Measurements from ENCODE around the gene WBP1L. TPM values are rescaled to one million over a fixed set of nuclear protein-coding genes. Genes with fewer than 3 reads are reported as not detected.

Gene WBP1L
- total and polyA plus RNA-seq, 4 donors: 12.3 to 43.6 (median 27.6) TPM

DNA sequence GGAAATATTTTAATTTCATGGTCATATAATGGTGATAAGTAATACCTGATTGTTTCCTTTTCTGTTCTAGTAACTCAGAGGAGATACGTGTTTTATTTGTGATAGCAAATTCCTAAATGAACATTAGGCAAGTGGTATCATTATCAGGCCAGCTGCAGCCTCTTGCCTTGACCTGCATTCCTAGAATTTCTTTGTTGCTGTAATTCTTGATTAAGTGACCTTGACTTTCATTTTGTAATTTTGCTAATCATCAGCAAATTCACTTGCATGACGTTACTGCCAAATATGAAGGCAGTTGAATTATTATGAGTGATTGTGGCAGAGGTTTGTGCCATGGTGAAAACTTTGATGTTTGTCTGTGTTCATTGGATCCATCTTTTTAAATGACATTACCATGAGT is 119.9 kb downstream of the WBP1L start:
- H3K4me3 ChIP-seq (ENCODE audit: low read depth in 1 of 3, low read length in 3 of 3): no peak overlapping the region
- 62% methylated on average over 2 of the region's 2 CpGs for WGBS

DNA sequence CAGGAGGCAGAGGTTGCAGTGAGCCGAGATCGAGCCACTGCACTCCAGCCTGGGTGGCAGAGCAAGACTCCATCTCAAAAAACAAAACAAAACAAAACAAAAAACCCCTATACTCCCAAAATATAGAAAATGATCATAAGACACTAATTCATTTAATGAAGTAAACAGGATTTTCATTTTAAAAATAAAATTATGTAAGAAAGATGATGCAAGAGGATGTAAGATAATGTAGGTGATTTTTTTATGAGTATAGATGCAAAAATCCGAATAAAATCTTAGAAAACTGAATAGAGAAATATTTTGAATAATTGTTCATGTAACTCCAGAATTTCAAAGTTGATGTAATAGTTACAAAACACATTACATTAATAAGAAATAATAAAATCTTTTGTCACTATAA is 121.9 kb downstream of the WBP1L start:
- H3K27ac ChIP-seq (ENCODE audit: low read depth in 1 of 2, low read length in 2 of 2): no peak overlapping the region
- 97% methylated on average over 3 of the region's 3 CpGs for WGBS
- TF ChIP-seq GABPA (IDR thresholded peaks at IDR 0.05 in 1 of 2, conservative IDR thresholded peaks at IDR 0.05 in 1 of 2) (peak in 1 of 2 donors; percentile 9), TAF1 (conservative IDR thresholded peaks at IDR 0.05) (no peak)
- H3K4me1 ChIP-seq (ENCODE audit: control insufficient read depth in 4 of 4, insufficient read depth in 4 of 4, low read length in 3 of 4): peaks cover 0 to 15% (median 6%) of the 10 kb centered on the region in 4 donors
- DNase-seq (ENCODE audit: low spot score): no peak
- no peaks in the 10 kb centered on the region for H3K9me3 ChIP-seq (ENCODE audit: control insufficient read depth in 4 of 4, low read length in 3 of 4)
- H3K27me3 ChIP-seq (ENCODE audit: control insufficient read depth in 4 of 4, insufficient read depth in 4 of 4, low read length in 3 of 4): no peaks in the 10 kb centered on the region
- no peak overlapping the region for H3K4me3 ChIP-seq (ENCODE audit: low read depth in 1 of 3, low read length in 3 of 3)
- H3K36me3 ChIP-seq (ENCODE audit: control insufficient read depth in 4 of 4, insufficient read depth in 3 of 4, low read depth in 1 of 4, low read length in 3 of 4): peaks cover 3 to 18% (median 12%) of the 10 kb centered on the region in 4 donors
- no peak overlapping the region for H3K9ac ChIP-seq (ENCODE audit: low read depth in 1 of 2, low read length in 2 of 2)

More for the DNA sequence above, 119.9 kb downstream of the WBP1L start:
- Histone ChIP-seq H3K9ac (ENCODE audit: low read depth in 1 of 2, low read length in 2 of 2) (no peak overlapping the region), H3K27ac (ENCODE audit: low read depth in 1 of 2, low read length in 2 of 2) (no peak overlapping the region), H3K9me3 (ENCODE audit: control insufficient read depth in 4 of 4, low read length in 3 of 4) (no peaks in the 10 kb centered on the region), H3K27me3 (ENCODE audit: control insufficient read depth in 4 of 4, insufficient read depth in 4 of 4, low read length in 3 of 4) (no peaks in the 10 kb centered on the region), H3K4me1 (ENCODE audit: control insufficient read depth in 4 of 4, insufficient read depth in 4 of 4, low read length in 3 of 4) (peaks cover 0 to 4% (median 0%) of the 10 kb centered on the region in 4 donors), H3K36me3 (ENCODE audit: control insufficient read depth in 4 of 4, insufficient read depth in 3 of 4, low read depth in 1 of 4, low read length in 3 of 4) (peaks cover 3 to 20% (median 14%) of the 10 kb centered on the region in 4 donors)
- TF ChIP-seq HNF4A (conservative IDR thresholded peaks at IDR 0.05) (no peak), SP1 (IDR thresholded peaks at IDR 0.05) (no peak), RXRA (IDR thresholded peaks at IDR 0.05) (no peak), FOXA2 (IDR thresholded peaks at IDR 0.05) (no peak), GABPA (IDR thresholded peaks at IDR 0.05 in 1 of 2, conservative IDR thresholded peaks at IDR 0.05 in 1 of 2) (no peak), YY1 (IDR thresholded peaks at IDR 0.05) (no peak), RAD21 (IDR thresholded peaks at IDR 0.05) (no peak), HNF4G (IDR thresholded peaks at IDR 0.05) (no peak), JUND (IDR thresholded peaks at IDR 0.05) (no peak), NR2F2 (IDR thresholded peaks at IDR 0.05) (no peak)
- TF ChIP-seq, protein P1, sequence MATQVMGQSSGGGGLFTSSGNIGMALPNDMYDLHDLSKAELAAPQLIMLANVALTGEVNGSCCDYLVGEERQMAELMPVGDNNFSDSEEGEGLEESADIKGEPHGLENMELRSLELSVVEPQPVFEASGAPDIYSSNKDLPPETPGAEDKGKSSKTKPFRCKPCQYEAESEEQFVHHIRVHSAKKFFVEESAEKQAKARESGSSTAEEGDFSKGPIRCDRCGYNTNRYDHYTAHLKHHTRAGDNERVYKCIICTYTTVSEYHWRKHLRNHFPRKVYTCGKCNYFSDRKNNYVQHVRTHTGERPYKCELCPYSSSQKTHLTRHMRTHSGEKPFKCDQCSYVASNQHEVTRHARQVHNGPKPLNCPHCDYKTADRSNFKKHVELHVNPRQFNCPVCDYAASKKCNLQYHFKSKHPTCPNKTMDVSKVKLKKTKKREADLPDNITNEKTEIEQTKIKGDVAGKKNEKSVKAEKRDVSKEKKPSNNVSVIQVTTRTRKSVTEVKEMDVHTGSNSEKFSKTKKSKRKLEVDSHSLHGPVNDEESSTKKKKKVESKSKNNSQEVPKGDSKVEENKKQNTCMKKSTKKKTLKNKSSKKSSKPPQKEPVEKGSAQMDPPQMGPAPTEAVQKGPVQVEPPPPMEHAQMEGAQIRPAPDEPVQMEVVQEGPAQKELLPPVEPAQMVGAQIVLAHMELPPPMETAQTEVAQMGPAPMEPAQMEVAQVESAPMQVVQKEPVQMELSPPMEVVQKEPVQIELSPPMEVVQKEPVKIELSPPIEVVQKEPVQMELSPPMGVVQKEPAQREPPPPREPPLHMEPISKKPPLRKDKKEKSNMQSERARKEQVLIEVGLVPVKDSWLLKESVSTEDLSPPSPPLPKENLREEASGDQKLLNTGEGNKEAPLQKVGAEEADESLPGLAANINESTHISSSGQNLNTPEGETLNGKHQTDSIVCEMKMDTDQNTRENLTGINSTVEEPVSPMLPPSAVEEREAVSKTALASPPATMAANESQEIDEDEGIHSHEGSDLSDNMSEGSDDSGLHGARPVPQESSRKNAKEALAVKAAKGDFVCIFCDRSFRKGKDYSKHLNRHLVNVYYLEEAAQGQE (IDR thresholded peaks at IDR 0.05): no peak
- TF ChIP-seq, protein P2, sequence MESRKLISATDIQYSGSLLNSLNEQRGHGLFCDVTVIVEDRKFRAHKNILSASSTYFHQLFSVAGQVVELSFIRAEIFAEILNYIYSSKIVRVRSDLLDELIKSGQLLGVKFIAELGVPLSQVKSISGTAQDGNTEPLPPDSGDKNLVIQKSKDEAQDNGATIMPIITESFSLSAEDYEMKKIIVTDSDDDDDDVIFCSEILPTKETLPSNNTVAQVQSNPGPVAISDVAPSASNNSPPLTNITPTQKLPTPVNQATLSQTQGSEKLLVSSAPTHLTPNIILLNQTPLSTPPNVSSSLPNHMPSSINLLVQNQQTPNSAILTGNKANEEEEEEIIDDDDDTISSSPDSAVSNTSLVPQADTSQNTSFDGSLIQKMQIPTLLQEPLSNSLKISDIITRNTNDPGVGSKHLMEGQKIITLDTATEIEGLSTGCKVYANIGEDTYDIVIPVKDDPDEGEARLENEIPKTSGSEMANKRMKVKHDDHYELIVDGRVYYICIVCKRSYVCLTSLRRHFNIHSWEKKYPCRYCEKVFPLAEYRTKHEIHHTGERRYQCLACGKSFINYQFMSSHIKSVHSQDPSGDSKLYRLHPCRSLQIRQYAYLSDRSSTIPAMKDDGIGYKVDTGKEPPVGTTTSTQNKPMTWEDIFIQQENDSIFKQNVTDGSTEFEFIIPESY (IDR thresholded peaks at IDR 0.05): no peak
- TF ChIP-seq, protein P3, sequence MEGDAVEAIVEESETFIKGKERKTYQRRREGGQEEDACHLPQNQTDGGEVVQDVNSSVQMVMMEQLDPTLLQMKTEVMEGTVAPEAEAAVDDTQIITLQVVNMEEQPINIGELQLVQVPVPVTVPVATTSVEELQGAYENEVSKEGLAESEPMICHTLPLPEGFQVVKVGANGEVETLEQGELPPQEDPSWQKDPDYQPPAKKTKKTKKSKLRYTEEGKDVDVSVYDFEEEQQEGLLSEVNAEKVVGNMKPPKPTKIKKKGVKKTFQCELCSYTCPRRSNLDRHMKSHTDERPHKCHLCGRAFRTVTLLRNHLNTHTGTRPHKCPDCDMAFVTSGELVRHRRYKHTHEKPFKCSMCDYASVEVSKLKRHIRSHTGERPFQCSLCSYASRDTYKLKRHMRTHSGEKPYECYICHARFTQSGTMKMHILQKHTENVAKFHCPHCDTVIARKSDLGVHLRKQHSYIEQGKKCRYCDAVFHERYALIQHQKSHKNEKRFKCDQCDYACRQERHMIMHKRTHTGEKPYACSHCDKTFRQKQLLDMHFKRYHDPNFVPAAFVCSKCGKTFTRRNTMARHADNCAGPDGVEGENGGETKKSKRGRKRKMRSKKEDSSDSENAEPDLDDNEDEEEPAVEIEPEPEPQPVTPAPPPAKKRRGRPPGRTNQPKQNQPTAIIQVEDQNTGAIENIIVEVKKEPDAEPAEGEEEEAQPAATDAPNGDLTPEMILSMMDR (IDR thresholded peaks at IDR 0.05; ENCODE audit: low read depth, low read length, missing input control): no peak
- no peak for DNase-seq (ENCODE audit: low spot score)

Small RNA genes lying within 50 kb of the gene (small RNA-seq; reads per million reads assigned to genes)
- not detected for gene RNU6-1231P

Other genes starting within 250 kb of the WBP1L start
- 10 to 100 TPM; 40.7 to 51.9 TPM for gene ACTR1A, start 241.2 kb upstream of the WBP1L start, total RNA-seq
- gene ACTR1A, start 241.2 kb upstream of the WBP1L start, polyA plus RNA-seq: 10 to 100 TPM; 24.5 to 29.9 TPM
- gene SUFU, start 240.0 kb upstream of the WBP1L start, total RNA-seq: 1 to 10 TPM; 2.6 to 3.8 TPM
- gene SUFU, start 240.0 kb upstream of the WBP1L start, polyA plus RNA-seq: 1 to 10 TPM; 1.8 to 3.2 TPM
- gene TRIM8, start 99.5 kb upstream of the WBP1L start, total RNA-seq: 10 to 100 TPM; 21.8 to 39.5 TPM
- 10 to 100 TPM; 15.8 to 45.3 TPM for gene TRIM8, start 99.5 kb upstream of the WBP1L start, polyA plus RNA-seq
- gene ARL3, start 29.6 kb upstream of the WBP1L start, total RNA-seq: 1 to 10 TPM; 1.0 to 2.2 TPM
- 1 to 10 TPM; 2.4 to 2.5 TPM for gene ARL3, start 29.6 kb upstream of the WBP1L start, polyA plus RNA-seq
- gene SFXN2, start 29.3 kb upstream of the WBP1L start, total RNA-seq: 10 to 100 TPM; 18.1 to 22.6 TPM
- gene SFXN2, start 29.3 kb upstream of the WBP1L start, polyA plus RNA-seq: 10 to 100 TPM in 1 of 2 donors, 1 to 10 TPM in 1; 6.0 to 17.4 TPM
- gene CYP17A1, start 93.5 kb downstream of the WBP1L start, total RNA-seq: 1 to 10 TPM in 1 of 2 donors, not detected in 1; 1.0 TPM
- 10 to 100 TPM in 1 of 2 donors, under 1 TPM in 1; 0.16 to 13.1 TPM for gene CYP17A1, start 93.5 kb downstream of the WBP1L start, polyA plus RNA-seq
- gene BORCS7, start 110.3 kb downstream of the WBP1L start, total RNA-seq: 10 to 100 TPM; 30.0 to 30.6 TPM
- 10 to 100 TPM; 30.5 to 55.0 TPM for gene BORCS7, start 110.3 kb downstream of the WBP1L start, polyA plus RNA-seq
- gene AS3MT, start 125.5 kb downstream of the WBP1L start, total RNA-seq: 10 to 100 TPM; 18.8 to 38.1 TPM
- gene AS3MT, start 125.5 kb downstream of the WBP1L start, polyA plus RNA-seq: 10 to 100 TPM; 13.4 to 13.6 TPM
- gene CNNM2, start 174.3 kb downstream of the WBP1L start, total RNA-seq: 10 to 100 TPM; 10.2 to 10.8 TPM
- gene CNNM2, start 174.3 kb downstream of the WBP1L start, polyA plus RNA-seq: 1 to 10 TPM; 2.0 to 3.7 TPM

Measured in liver (tissue), 10 donors.